ENCODE measurements around the gene THAP4. TPM values are rescaled to one million over a fixed set of nuclear protein-coding genes. Genes with fewer than 3 reads are reported as not detected.

The THAP4 gene
- total RNA-seq = 29.9 and 47.5 TPM in 2 replicates

GRCh38 chr2:241637018-241637794 is at the start of gene THAP4, which contains the start of gene ATG4B:
TSS of gene THAP4 (minus strand) at chr2:241637158. CDS start at chr2:241637017, 141 bp downstream.
TSS of gene ATG4B (plus strand) at chr2:241637693. CDS start at chr2:241637715, 22 bp downstream.

GRCh38 chr2:241558532-241559322 is 78.2 kb downstream of the THAP4 start, which contains the start of gene BOK:
TSS of gene BOK (plus strand) at chr2:241558745. CDS start at chr2:241559484, 739 bp downstream.

Other genes with a start within 250 kb of the THAP4 start
- 187 and 198 TPM in 2 replicates for gene STK25, start 128.6 kb downstream of the THAP4 start, total RNA-seq
- 20.1 and 24.8 TPM in 2 replicates for gene BOK, start 78.4 kb downstream of the THAP4 start, total RNA-seq
- 35.5 and 44.1 TPM in 2 replicates for gene ATG4B, start 535 bp upstream of the THAP4 start, total RNA-seq
- gene DTYMK, start 49.7 kb upstream of the THAP4 start, total RNA-seq = 15.8 and 72.7 TPM in 2 replicates
- gene ING5, start 64.9 kb upstream of the THAP4 start, total RNA-seq = 18.6 and 20.1 TPM in 2 replicates
- 13.8 and 17.8 TPM in 2 replicates for gene D2HGDH, start 97.5 kb upstream of the THAP4 start, total RNA-seq
- gene GAL3ST2, start 139.7 kb upstream of the THAP4 start, total RNA-seq = 0.19 and 0.85 TPM in 2 replicates
- gene NEU4, start 172.0 kb upstream of the THAP4 start, total RNA-seq = 0.19 and 0.28 TPM in 2 replicates
- not detected in 2 replicates for gene PDCD1, start 221.7 kb upstream of the THAP4 start, total RNA-seq
- gene RTP5, start 232.6 kb upstream of the THAP4 start, total RNA-seq = not detected in 2 replicates

Measured in regular cardiac myocyte (primary cell).